GM20000 (cell line): ENCODE measurements around the gene AP5Z1.
A peak's percentile ranks its signal among the peaks of the same experiment; 100 is the strongest.

Experiments used
- DNase-seq: peaks from one replicate; pipeline ENCODE4 v3.0.0; 2012; ENCODE audit warnings: low spot score
- TF ChIP-seq, protein P1 (sequence below): IDR thresholded peaks from 2 replicates; pipeline ENCODE4 v1.5.1; 2012; ENCODE audit warnings: mild to moderate bottlenecking, control low read depth; ENCODE audit errors: extremely low read depth, missing control alignments

The AP5Z1 gene

DNA sequence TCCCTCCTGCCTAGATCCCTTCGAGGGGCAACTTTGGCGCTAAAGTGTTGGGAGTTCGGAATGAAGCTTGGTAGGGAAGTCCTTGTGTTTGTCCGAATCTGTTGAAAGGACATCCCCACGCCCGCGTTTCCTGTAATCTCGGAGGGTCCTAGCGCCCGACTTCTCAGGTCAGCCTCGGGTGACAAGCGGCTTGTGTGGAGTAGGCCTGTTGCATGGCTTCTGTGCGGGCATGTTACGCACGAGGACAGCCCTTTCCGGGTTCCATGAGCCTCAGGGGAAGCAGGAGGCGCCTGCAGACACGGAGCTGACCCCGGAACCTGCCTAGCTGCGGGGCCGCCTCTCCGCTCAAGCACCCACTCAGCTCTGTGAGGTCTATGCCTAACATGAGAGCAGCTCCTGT lies 28.4 kb upstream of the AP5Z1 start:
- TF ChIP-seq, protein P1, sequence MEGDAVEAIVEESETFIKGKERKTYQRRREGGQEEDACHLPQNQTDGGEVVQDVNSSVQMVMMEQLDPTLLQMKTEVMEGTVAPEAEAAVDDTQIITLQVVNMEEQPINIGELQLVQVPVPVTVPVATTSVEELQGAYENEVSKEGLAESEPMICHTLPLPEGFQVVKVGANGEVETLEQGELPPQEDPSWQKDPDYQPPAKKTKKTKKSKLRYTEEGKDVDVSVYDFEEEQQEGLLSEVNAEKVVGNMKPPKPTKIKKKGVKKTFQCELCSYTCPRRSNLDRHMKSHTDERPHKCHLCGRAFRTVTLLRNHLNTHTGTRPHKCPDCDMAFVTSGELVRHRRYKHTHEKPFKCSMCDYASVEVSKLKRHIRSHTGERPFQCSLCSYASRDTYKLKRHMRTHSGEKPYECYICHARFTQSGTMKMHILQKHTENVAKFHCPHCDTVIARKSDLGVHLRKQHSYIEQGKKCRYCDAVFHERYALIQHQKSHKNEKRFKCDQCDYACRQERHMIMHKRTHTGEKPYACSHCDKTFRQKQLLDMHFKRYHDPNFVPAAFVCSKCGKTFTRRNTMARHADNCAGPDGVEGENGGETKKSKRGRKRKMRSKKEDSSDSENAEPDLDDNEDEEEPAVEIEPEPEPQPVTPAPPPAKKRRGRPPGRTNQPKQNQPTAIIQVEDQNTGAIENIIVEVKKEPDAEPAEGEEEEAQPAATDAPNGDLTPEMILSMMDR = no peak
- no peak for DNase-seq

DNA sequence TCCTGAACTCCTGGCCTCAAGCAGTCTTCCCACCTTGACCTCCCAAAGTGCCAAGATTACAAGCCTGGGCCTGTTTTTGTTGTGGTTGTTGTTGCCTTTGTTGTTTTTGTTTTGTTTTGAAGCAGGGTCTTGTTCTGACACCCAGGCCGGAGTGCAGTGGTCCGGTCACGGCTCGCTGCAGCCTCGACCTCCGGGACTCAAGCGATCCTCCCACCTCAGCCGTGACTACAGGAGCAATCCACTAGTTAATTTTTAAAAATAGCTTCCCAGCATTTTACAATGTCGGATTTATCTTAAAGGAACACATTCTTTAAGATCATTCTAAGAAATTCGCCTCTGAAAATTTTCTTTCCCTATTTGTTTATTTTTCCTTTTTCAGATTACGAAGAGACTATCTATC lies 27.7 kb upstream of the AP5Z1 start:
- TF ChIP-seq, protein P1 = no peak

DNA sequence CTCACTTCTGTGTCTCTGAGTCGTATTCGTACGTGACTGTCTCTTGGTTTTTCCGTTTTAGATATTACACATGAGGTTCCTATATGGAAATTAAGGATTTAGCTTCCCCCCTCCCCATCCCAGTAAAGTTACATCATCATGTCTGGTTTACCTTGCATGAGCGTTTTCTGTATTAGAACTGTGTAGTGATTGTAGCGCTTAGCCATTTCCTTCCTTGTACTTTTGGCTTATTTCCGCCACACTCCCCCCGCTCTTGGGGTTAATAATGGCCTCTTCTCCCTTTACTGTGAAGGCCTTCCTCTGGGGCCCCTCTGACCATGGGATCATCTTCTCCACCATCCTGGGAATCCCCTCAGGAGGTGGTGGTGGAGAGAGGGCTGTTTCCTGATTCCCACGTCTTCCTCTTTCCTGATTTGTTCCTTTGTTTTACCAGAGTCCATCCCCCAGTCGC lies 27.2 kb upstream of the AP5Z1 start:
- TF ChIP-seq, protein P1 = no peak
- no peak for DNase-seq

More for the DNA sequence above, 27.7 kb upstream of the AP5Z1 start:
- no peak for DNase-seq

GRCh38 chr7:4749363-4749762 lies 26.1 kb upstream of the AP5Z1 start:
- TF ChIP-seq, protein P1 = no peak
- no peak for DNase-seq

DNA sequence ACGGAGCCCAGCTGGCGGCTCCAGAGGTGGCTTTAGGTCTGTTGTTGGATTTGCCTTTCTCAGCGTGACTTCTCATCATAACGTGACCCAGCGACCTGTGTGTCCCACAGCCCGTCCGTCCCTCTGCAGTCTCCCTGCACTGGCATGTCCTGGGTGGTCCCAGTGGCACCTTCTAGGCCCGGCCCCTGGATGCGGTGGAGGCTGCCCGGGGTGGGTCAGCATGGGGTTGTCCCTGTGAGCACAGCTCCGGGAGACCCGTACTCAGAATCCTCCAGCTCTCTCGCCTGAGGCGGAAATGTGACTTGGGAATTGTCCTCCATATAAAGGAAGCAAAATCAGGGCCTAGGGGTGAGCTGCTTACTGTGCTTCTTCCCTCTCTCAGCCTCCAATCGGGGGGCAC lies 25.6 kb upstream of the AP5Z1 start:
- TF ChIP-seq, protein P1 = no peak
- no peak for DNase-seq

- DNase-seq = no peak
- TF ChIP-seq, protein P1 = no peak
Observed at GRCh38 chr7:4751398-4751947, 23.9 kb upstream of the AP5Z1 start.

DNA sequence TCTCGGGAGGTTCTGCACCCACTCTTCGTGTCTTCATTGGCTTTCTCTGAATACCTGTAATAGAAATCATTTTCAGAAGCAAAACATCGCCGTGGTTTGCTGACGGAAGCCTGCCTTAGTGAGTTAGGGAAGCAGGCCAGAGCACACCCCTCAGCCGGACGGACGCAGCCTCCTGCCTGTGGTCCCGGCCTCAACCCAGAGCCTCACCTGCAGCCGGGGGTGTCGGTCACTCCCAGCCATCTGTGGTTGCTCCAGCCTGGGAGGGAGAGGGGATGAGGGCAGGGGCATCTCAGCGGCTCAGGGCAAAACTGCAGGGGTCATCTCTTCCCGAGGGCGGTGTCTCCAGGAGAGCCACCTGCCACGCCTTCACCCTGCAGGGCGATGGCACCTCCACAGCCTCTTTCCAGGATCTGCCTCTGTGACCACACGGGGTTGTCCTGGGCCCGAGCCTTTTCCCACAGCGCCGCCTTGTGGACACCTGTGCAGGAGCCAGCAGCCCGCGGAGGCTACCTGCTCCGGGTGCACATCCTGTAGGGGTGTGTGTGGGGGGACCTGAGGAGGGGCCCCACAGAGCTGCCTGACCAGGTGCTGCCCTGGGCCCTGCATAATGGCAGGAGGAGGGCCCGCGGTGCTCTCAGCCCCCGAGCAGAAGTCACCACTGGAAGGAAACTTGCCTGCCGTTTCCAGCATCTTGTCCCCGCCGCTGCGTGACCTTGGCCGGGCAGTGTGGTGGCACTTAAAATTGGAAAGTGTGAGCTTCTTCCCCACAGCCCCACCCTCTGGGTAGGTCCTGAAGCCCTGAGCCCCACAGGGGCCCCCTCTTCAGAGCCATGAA lies 21.6 kb upstream of the AP5Z1 start:
- peak; percentile 91 for DNase-seq
- TF ChIP-seq, protein P1 = peak; percentile 89
